ENCODE measurements around the gene SEMA5B.

SEMA5B gene

GRCh38 chr3:123025642-123026521 is 1.7 kb downstream of the SEMA5B start:
- DNase-seq = peak; percentile 53

GRCh38 chr3:123024056-123024455 is 3.5 kb downstream of the SEMA5B start:
- DNase-seq = no peak

- no peak for DNase-seq
These were observed 5.5 kb downstream of the SEMA5B start for GRCh38 chr3:123021996-123022510.

GRCh38 chr3:123021388-123021787 is 6.2 kb downstream of the SEMA5B start:
- no peak for DNase-seq

GRCh38 chr3:123020709-123021108 is 6.9 kb downstream of the SEMA5B start:
- DNase-seq = no peak

GRCh38 chr3:123019591-123019990 is 8.0 kb downstream of the SEMA5B start:
- no peak for DNase-seq

- DNase-seq = no peak
These were observed 8.4 kb downstream of the SEMA5B start for GRCh38 chr3:123019161-123019560.

- DNase-seq = no peak
These were observed 8.9 kb downstream of the SEMA5B start for GRCh38 chr3:123018683-123019082.

- no peak for DNase-seq
These were observed 12.0 kb downstream of the SEMA5B start for GRCh38 chr3:123015596-123015995.

- DNase-seq = peak; percentile 41
These were observed 13.7 kb downstream of the SEMA5B start for GRCh38 chr3:123013876-123014275.

GRCh38 chr3:123012652-123013051 is 14.9 kb downstream of the SEMA5B start:
- DNase-seq = no peak

- no peak for DNase-seq
These were observed 16.1 kb downstream of the SEMA5B start for GRCh38 chr3:123011447-123011846.

- no peak for DNase-seq
These were observed 18.7 kb downstream of the SEMA5B start for GRCh38 chr3:123008840-123009239.

- DNase-seq = no peak
These were observed 21.0 kb downstream of the SEMA5B start for GRCh38 chr3:123006609-123007008.

GRCh38 chr3:123005291-123005690 is 22.3 kb downstream of the SEMA5B start:
- DNase-seq = no peak

- DNase-seq = no peak
These were observed 23.2 kb downstream of the SEMA5B start for GRCh38 chr3:123004201-123004918.

GRCh38 chr3:123002749-123003497 is 24.6 kb downstream of the SEMA5B start:
- no peak for DNase-seq

GRCh38 chr3:123002100-123002748 is 25.3 kb downstream of the SEMA5B start:
- no peak for DNase-seq

GRCh38 chr3:122998856-122999255 is 28.7 kb downstream of the SEMA5B start:
- DNase-seq = no peak

GRCh38 chr3:122998206-122998605 is 29.4 kb downstream of the SEMA5B start:
- no peak for DNase-seq

- no peak for DNase-seq
These were observed 31.5 kb downstream of the SEMA5B start for GRCh38 chr3:122996038-122996580.

- DNase-seq = no peak
These were observed 32.6 kb downstream of the SEMA5B start for GRCh38 chr3:122994954-122995353.
